BLaER1 (cell line): ENCODE results near the gene KRT40.

Experiments
- H3K27ac ChIP-seq: shearing (Covaris generic); formaldehyde crosslinking; 2 replicates; pipeline ENCODE4 v1.8.1; 2022
- H3K27me3 ChIP-seq: shearing (Covaris generic); formaldehyde crosslinking; 2 replicates; pipeline ENCODE4 v1.8.1; 2022
- H3K36me3 ChIP-seq: shearing (Covaris generic); formaldehyde crosslinking; 2 replicates; pipeline ENCODE4 v1.8.1; 2022
- H3K4me1 ChIP-seq: shearing (Covaris generic); formaldehyde crosslinking; 2 replicates; pipeline ENCODE4 v1.8.1; 2022
- H3K4me2 ChIP-seq: shearing (Covaris generic); formaldehyde crosslinking; 2 replicates; pipeline ENCODE4 v1.8.1; 2022
- H3K4me3 ChIP-seq: shearing (Covaris generic); formaldehyde crosslinking; 2 replicates; pipeline ENCODE4 v1.8.1; 2022
- H3K9ac ChIP-seq: shearing (Covaris generic); formaldehyde crosslinking; 2 replicates; pipeline ENCODE4 v1.8.1; 2022
- H3K9me3 ChIP-seq: shearing (Covaris generic); formaldehyde crosslinking; 2 replicates; pipeline ENCODE4 v1.8.1; 2022
- H4K20me1 ChIP-seq: shearing (Covaris generic); formaldehyde crosslinking; 2 replicates; pipeline ENCODE4 v1.8.1; 2022
- Cebpa-rat ChIP-seq: shearing (Covaris generic); IDR thresholded peaks from 2 replicates; pipeline ENCODE4 v1.8.1; 2022

KRT40 gene

GRCh38 chr17:40938981-40939380 is 45.1 kb downstream of the KRT40 start:
- H3K4me1 ChIP-seq, result no peaks in the 10 kb centered on the region
- no peaks in the 10 kb centered on the region for H4K20me1 ChIP-seq
- H3K4me2 ChIP-seq, result no peak overlapping the region
- H3K9me3 ChIP-seq, result no peaks in the 10 kb centered on the region
- H3K4me3 ChIP-seq, result no peak overlapping the region
- no peaks in the 10 kb centered on the region for H3K27me3 ChIP-seq
- no peaks in the 10 kb centered on the region for H3K36me3 ChIP-seq
- no peak for TF ChIP-seq Cebpa-rat
- H3K27ac ChIP-seq, result no peak overlapping the region
- H3K9ac ChIP-seq, result no peak overlapping the region

GRCh38 chr17:40937384-40937819 is 46.7 kb downstream of the KRT40 start, which contains the start of gene KRT23:
TSS of gene KRT23 (minus strand) at chr17:40937646. CDS start at chr17:40936603, 1,043 bp downstream.
- Histone ChIP-seq H3K4me1 (no peaks in the 10 kb centered on the region), H3K4me2 (no peak within 1 kb of the TSS), H3K9me3 (no peaks in the 10 kb centered on the region), H3K9ac (no peak within 1 kb of the TSS), H4K20me1 (no peaks in the 10 kb centered on the region), H3K36me3 (no peaks in the 10 kb centered on the region), H3K27me3 (no peaks in the 10 kb centered on the region), H3K4me3 (no peak within 1 kb of the TSS), H3K27ac (no peak within 1 kb of the TSS)
- TF ChIP-seq Cebpa-rat, result no peak

DNA sequence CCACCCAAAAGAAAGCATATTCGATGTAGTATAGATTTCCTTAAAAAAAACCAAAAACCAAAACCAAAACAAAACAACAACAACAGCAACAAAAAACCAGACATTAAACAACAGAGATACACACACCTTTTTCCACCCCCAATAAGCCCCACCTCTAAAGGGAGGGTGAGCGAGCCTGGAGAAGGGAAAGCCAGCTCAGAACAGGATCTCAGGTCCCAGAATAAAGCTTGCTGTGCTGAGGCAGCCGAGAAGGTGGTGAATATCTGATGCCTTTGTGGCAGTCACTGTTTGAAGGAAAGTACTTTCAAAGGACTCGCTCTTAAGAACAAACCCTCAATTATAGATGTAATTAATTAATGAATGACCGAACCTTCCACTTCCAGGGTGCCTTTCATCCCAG is 47.1 kb downstream of the KRT40 start:
- Histone ChIP-seq H3K4me2 (no peak overlapping the region), H3K9me3 (no peaks in the 10 kb centered on the region), H3K9ac (no peak overlapping the region), H3K4me3 (no peak overlapping the region), H3K4me1 (no peaks in the 10 kb centered on the region), H3K27me3 (no peaks in the 10 kb centered on the region), H3K36me3 (no peaks in the 10 kb centered on the region), H3K27ac (no peak overlapping the region), H4K20me1 (no peaks in the 10 kb centered on the region)
- no peak for TF ChIP-seq Cebpa-rat

DNA sequence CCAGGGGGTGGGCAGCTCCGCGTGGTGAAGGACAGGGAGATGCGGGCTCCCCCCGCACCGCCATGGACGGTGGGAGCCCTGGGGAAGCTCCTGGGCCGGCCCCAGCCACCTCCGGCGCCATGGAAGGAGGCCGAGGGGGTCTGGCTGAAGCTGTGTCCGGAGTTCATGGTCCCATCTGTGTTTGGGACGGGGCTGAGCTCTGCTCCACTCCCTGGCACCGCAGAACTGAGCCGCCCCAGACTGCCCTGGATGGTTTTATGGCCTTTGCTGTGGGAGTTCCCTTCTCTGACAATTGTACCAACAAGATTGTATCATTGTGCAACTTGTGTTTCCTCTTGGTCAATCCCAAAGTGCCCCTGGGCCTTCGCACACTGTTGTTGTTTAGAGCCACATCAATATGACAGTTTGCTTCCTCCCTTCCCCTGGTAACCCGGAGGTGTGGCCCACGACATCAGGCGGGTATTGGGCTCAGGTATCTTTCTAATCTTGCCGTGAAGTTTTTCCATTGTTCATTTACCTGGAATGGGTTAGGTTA is 47.6 kb downstream of the KRT40 start:
- Histone ChIP-seq H4K20me1 (no peaks in the 10 kb centered on the region), H3K4me2 (no peak overlapping the region), H3K27ac (no peak overlapping the region), H3K9ac (no peak overlapping the region), H3K27me3 (no peaks in the 10 kb centered on the region), H3K9me3 (no peaks in the 10 kb centered on the region), H3K4me3 (no peak overlapping the region), H3K4me1 (no peaks in the 10 kb centered on the region), H3K36me3 (no peaks in the 10 kb centered on the region)
- no peak for TF ChIP-seq Cebpa-rat

DNA sequence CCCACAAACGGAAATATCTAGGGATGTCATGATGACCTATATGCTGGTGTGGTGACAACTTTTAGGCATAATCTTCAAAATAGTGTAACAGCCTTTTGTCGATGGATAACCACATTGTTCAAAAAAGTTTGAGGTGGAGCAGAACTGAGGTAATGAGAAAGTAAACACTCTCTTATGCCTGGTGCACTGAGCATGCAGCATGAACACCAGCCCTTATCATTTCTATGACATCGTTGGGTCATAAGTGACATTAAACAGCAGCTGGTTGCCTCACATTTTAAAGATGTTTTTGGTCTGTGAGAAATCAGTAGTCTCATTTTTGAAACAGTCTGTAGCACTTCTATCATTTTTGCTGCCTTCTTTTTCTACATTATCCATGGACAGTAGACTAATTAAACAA is 48.5 kb downstream of the KRT40 start:
- no peak overlapping the region for H3K9ac ChIP-seq
- no peak overlapping the region for H3K4me3 ChIP-seq
- TF ChIP-seq Cebpa-rat, result no peak
- H3K27me3 ChIP-seq, result no peaks in the 10 kb centered on the region
- no peaks in the 10 kb centered on the region for H3K36me3 ChIP-seq
- H3K9me3 ChIP-seq, result no peaks in the 10 kb centered on the region
- H4K20me1 ChIP-seq, result no peaks in the 10 kb centered on the region
- no peaks in the 10 kb centered on the region for H3K4me1 ChIP-seq
- no peak overlapping the region for H3K27ac ChIP-seq
- no peak overlapping the region for H3K4me2 ChIP-seq

DNA sequence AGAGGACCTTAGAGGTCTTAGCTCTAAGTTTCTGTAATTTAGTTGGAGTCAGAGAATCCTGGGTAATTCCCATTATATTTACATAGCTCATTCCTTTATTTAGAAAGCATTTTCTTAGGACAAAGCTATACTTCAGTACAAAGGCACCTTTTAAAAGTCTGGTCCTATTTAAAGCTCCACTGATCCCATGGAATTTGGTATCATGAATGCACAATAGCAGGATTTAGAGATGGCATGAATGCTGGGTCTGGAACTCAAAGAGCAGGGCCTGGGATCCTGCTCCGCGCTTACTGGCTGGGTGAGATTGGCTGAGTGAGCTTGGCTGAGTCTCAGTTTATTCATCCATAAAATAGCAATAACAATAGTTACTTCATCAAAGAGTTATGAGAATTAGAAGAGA is 51.5 kb downstream of the KRT40 start:
- Histone ChIP-seq H3K36me3 (no peaks in the 10 kb centered on the region), H3K9me3 (no peaks in the 10 kb centered on the region), H4K20me1 (no peaks in the 10 kb centered on the region), H3K4me2 (no peak overlapping the region), H3K27ac (no peak overlapping the region), H3K9ac (no peak overlapping the region), H3K4me3 (no peak overlapping the region), H3K4me1 (no peaks in the 10 kb centered on the region), H3K27me3 (no peaks in the 10 kb centered on the region)
- no peak for TF ChIP-seq Cebpa-rat

DNA sequence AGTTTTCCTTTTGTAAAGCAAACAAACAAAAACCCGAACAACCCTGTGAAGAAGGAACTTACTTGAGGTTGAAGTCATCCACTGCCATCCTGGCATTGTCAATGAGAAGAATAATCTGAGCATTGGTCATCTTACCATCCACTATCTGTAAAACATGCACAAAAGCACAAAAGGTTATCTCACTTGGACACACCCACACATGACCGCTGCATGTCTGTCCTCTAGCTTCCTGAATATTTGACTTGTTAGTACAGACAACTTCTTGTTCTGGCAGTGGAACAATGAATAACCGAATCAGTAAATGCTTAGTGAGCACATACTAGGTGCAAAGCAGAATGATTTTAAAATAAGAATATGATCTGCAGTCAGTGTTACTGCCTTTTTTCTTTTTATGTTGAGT is 52.8 kb downstream of the KRT40 start:
- no peaks in the 10 kb centered on the region for H3K36me3 ChIP-seq
- H4K20me1 ChIP-seq, result no peaks in the 10 kb centered on the region
- H3K9me3 ChIP-seq, result no peaks in the 10 kb centered on the region
- no peaks in the 10 kb centered on the region for H3K4me1 ChIP-seq
- no peak overlapping the region for H3K27ac ChIP-seq
- H3K4me2 ChIP-seq, result no peak overlapping the region
- TF ChIP-seq Cebpa-rat, result no peak
- H3K4me3 ChIP-seq, result no peak overlapping the region
- no peak overlapping the region for H3K9ac ChIP-seq
- no peaks in the 10 kb centered on the region for H3K27me3 ChIP-seq
